HG03175 (cell line): ENCODE results near the gene CBLL1.

Source experiments
- ATAC-seq: cut with Tn5 transposase; IDR thresholded peaks from one replicate; pipeline ENCODE4 v1.9.1; 2021; ENCODE audit warnings: mild to moderate bottlenecking, moderate library complexity; ENCODE audit not compliant: unreplicated experiment

The CBLL1 gene

DNA sequence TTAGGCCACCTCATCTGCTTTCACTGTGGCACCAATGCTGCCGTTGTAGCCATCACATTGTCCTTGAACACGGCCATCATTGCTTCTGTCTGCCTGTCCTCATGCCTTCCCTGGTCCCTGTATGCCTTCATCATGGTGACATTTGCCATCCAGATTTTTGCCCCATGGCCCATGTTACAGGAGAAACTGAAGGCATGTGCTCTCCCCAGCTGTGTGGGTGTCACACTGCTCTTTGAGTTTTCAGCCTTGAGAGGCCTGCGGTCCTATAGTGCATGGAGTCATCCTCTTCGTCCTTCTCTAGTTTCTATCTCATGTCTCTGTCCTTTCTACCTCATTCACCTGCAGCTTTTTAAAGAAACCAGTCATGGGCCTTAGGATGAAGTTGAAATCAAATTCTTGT is 65.2 kb downstream of the CBLL1 start:
- ATAC-seq = no peak

DNA sequence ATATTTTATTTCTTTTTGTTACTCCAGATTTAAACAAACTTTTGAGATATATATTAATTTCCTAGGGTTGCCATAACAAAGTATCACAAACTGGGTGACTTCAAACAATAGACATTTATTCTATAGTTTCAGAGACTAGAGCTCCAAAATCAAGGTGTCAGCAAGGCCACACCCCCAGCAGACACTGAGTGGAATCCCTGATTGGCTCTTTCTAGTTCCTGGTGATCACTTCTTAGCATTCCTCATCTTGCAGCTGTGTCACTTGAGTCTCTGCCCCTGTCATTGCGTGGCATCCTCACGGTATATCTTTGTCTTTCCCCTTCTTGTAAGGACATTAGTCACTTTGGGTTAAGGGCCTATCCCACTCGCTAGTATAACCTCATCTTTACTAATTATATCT is 66.7 kb downstream of the CBLL1 start:
- no peak for ATAC-seq
